Body of pancreas (tissue), 4 donors: ENCODE results near the gene ADAMTS17. TPM values are rescaled to one million over a fixed set of nuclear protein-coding genes. Genes with fewer than 3 reads are reported as not detected.

Experiments
- ATAC-seq: fragments of 150-250 bp; one replicate; pipeline ENCODE4 v1.9.1; 2016
- DNase-seq, 4 donors: peaks; one replicate each; pipeline ENCODE4 v3.0.0-alpha.2; 2019
- H3K27ac ChIP-seq, 4 donors: fragments of 200-600 bp; sonication (generic); 1 replicate in 3 of 4; 2 replicates in 1 of 4; pipeline versions ENCODE4 v1.5.1 to v1.6.1; 2016 to 2019; ENCODE audit warnings: mild to moderate bottlenecking in 1 of 4, mixed read lengths in 1 of 4, moderate library complexity in 1 of 4
- H3K27me3 ChIP-seq, 2 donors: fragments of 200-600 bp; sonication (generic); one replicate each; pipeline ENCODE4 v1.6.0; 2016; ENCODE audit warnings: mild to moderate bottlenecking in 1 of 2
- H3K36me3 ChIP-seq, 2 donors: fragments of 200-600 bp; sonication (generic); replicated peaks in 1 of 2; 2 replicates each; pipeline ENCODE4 v1.5.1; 2016; ENCODE audit warnings: low read depth in 2 of 2; ENCODE audit not compliant: insufficient read depth in 1 of 2
- H3K4me1 ChIP-seq: fragments of 200-600 bp; sonication (generic); one replicate; pipeline ENCODE4 v1.6.0; 2016
- H3K4me3 ChIP-seq, 2 donors: fragments of 200-600 bp; sonication (generic); 1 replicate in 1 of 2; 2 replicates in 1 of 2; pipeline ENCODE4 v1.5.1; 2016 to 2019
- H3K9me3 ChIP-seq, 3 donors: fragments of 200-600 bp; sonication (generic); 1 replicate in 2 of 3; 2 replicates in 1 of 3; pipeline ENCODE4 v1.5.1; 2016
- POLR2A ChIP-seq, 3 donors: fragments of 450-650 bp; IDR thresholded peaks; one replicate each; pipeline ENCODE4 v1.6.1; 2016; ENCODE audit warnings: antibody characterized with exemption in 3 of 3, mild to moderate bottlenecking in 2 of 3
- WGBS, 2 donors: methylation state at CpG; one replicate each; pipeline ENCODE4 v1.1.5; 2017; 5-methylcytosine and 5-hydroxymethylcytosine counted together
- intact Hi-C: fragments of 100-400 bp; cut with DNase I; formaldehyde crosslinking; loops from one replicate; pipeline ENCODE4 v1.15.1; 2023
- total RNA-seq, 2 donors: library from RNA; depleted of rRNA; stranded (reverse); fragments of >200 nt; gene quantifications; one replicate each; pipeline ENCODE4 v1.1.0, GENCODE V29; 2016
- TF ChIP-seq, protein P1 (sequence below), 7 experiments: fragments of 450-650 bp in 4 of 7; fragments of 200-600 bp in 3 of 7; sonication (generic) in 3 of 7; IDR thresholded peaks; one replicate each; pipeline ENCODE4 v1.5.1; 2016 to 2019; ENCODE audit warnings: antibody characterized with exemption in 7 of 7

The ADAMTS17 gene
- total RNA-seq, 2 donors from 2014 or later, result 24.6 to 26.0 TPM

- peaks cover 7% of the 10 kb centered on the region for H3K4me1 ChIP-seq
- ATAC-seq (no peak), DNase-seq (peak in 3 of 4 donors; percentile 35 to 45 (median 36))
- no peak overlapping the region for H3K27ac ChIP-seq
- no peak for TF ChIP-seq POLR2A (IDR thresholded peaks at IDR 0.05)
- TF ChIP-seq, protein P1, sequence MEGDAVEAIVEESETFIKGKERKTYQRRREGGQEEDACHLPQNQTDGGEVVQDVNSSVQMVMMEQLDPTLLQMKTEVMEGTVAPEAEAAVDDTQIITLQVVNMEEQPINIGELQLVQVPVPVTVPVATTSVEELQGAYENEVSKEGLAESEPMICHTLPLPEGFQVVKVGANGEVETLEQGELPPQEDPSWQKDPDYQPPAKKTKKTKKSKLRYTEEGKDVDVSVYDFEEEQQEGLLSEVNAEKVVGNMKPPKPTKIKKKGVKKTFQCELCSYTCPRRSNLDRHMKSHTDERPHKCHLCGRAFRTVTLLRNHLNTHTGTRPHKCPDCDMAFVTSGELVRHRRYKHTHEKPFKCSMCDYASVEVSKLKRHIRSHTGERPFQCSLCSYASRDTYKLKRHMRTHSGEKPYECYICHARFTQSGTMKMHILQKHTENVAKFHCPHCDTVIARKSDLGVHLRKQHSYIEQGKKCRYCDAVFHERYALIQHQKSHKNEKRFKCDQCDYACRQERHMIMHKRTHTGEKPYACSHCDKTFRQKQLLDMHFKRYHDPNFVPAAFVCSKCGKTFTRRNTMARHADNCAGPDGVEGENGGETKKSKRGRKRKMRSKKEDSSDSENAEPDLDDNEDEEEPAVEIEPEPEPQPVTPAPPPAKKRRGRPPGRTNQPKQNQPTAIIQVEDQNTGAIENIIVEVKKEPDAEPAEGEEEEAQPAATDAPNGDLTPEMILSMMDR (IDR thresholded peaks at IDR 0.05), result no peak
- H3K4me3 ChIP-seq, result no peak overlapping the region
- no peaks in the 10 kb centered on the region for H3K36me3 ChIP-seq
- intact Hi-C loops, result no loop called here
- H3K27me3 ChIP-seq, result no peaks in the 10 kb centered on the region
- H3K9me3 ChIP-seq, result peaks cover 0 to 5% (median 0%) of the 10 kb centered on the region in 3 donors
- 75 to 89% methylated on average over 14 to 17 of the region's 17 CpGs for WGBS, 2 donors
These were observed 225.2 kb downstream of the ADAMTS17 start for GRCh38 chr15:100116416-100117190.

DNA sequence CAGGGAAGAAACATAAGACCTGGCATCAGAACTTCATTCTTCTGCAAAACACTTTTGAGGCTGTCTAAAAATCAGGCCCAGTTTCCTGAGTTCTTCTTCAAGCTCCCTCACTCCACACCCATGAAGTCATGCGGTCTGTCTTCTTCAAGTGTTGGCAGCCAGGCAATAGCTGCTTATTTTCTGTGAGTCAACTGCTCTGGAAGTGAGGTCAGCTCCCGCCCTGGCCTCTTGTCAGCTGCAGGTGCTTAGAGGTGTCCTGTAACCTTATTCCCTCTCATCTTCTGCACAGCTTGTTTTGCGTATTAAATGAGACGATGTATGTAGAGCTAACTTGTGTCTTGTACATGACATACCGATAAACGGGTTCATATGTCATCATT lies 226.1 kb downstream of the ADAMTS17 start:
- ATAC-seq, result no peak
- H3K27me3 ChIP-seq, result no peaks in the 10 kb centered on the region
- TF ChIP-seq, protein P1 (IDR thresholded peaks at IDR 0.05), result no peak
- no peak for TF ChIP-seq POLR2A (IDR thresholded peaks at IDR 0.05)
- 96 to 100% methylated on average over 6 of the region's 6 CpGs for WGBS, 2 donors
- no peak overlapping the region for H3K27ac ChIP-seq
- no peaks in the 10 kb centered on the region for H3K36me3 ChIP-seq
- intact Hi-C loops, result no loop called here
- peaks cover 7% of the 10 kb centered on the region for H3K4me1 ChIP-seq
- H3K9me3 ChIP-seq, result no peaks in the 10 kb centered on the region
- no peak for DNase-seq
- H3K4me3 ChIP-seq, result no peak overlapping the region

GRCh38 chr15:100115066-100115710 lies 226.6 kb downstream of the ADAMTS17 start:
- ATAC-seq, result no peak

GRCh38 chr15:100114571-100114970 lies 227.2 kb downstream of the ADAMTS17 start:
- no peak overlapping the region for H3K4me3 ChIP-seq
- peak; percentile 77 for ATAC-seq
- peaks cover 7% of the 10 kb centered on the region for H3K4me1 ChIP-seq
- no peak for TF ChIP-seq POLR2A (IDR thresholded peaks at IDR 0.05)
- TF ChIP-seq, protein P1 (IDR thresholded peaks at IDR 0.05), result no peak
- DNase-seq, result peak; percentile 24 to 49 (median 36)
- H3K36me3 ChIP-seq, result no peaks in the 10 kb centered on the region
- H3K27ac ChIP-seq, result peak overlapping the region; percentile 53 to 84 (median 70)
- H3K27me3 ChIP-seq, result no peaks in the 10 kb centered on the region
- intact Hi-C loops, result no loop called here
- 46 to 59% methylated on average over 9 of the region's 9 CpGs for WGBS, 2 donors
- no peaks in the 10 kb centered on the region for H3K9me3 ChIP-seq

More at GRCh38 chr15:100115066-100115710, 226.6 kb downstream of the ADAMTS17 start:
- Histone ChIP-seq H3K4me3 (no peak overlapping the region), H3K27me3 (no peaks in the 10 kb centered on the region), H3K27ac (peak overlapping the region in 3 of 4 donors; percentile 57 to 84 (median 83)), H3K36me3 (no peaks in the 10 kb centered on the region), H3K9me3 (no peaks in the 10 kb centered on the region), H3K4me1 (peaks cover 7% of the 10 kb centered on the region)
- WGBS, 2 donors, result 89 to 95% methylated on average over 19 of the region's 19 CpGs
- DNase-seq, result no peak
- TF ChIP-seq, protein P1 (IDR thresholded peaks at IDR 0.05), result no peak
- no peak for TF ChIP-seq POLR2A (IDR thresholded peaks at IDR 0.05)
- intact Hi-C loops, result no loop called here
